ENCODE results near the gene BSN.

Gene BSN

GRCh38 chr3:49630784-49631183, 76.5 kb downstream of the BSN start:
- no peak for DNase-seq

- DNase-seq, result no peak
These were observed 80.5 kb downstream of the BSN start for GRCh38 chr3:49634736-49635135.

- no peak for DNase-seq
These were observed 82.8 kb downstream of the BSN start for GRCh38 chr3:49636883-49637609.

- no peak for DNase-seq
These were observed 84.2 kb downstream of the BSN start for GRCh38 chr3:49638445-49638844.

- no peak for DNase-seq
These were observed 85.3 kb downstream of the BSN start for GRCh38 chr3:49639551-49639950.

- no peak for DNase-seq
These were observed 87.0 kb downstream of the BSN start for GRCh38 chr3:49641292-49641691.

- no peak for DNase-seq
These were observed 87.8 kb downstream of the BSN start for GRCh38 chr3:49641921-49642707.

GRCh38 chr3:49642708-49643145, 88.5 kb downstream of the BSN start:
- DNase-seq, result no peak

- DNase-seq, result no peak
These were observed 90.4 kb downstream of the BSN start for GRCh38 chr3:49644684-49645083.

GRCh38 chr3:49646236-49646635, 92.0 kb downstream of the BSN start:
- DNase-seq, result no peak

- peak; percentile 21 for DNase-seq
These were observed 93.5 kb downstream of the BSN start for GRCh38 chr3:49647741-49648140.

GRCh38 chr3:49648354-49649019, 94.2 kb downstream of the BSN start:
- DNase-seq, result no peak

- no peak for DNase-seq
These were observed 95.3 kb downstream of the BSN start for GRCh38 chr3:49649576-49649975.

- DNase-seq, result no peak
These were observed 95.9 kb downstream of the BSN start for GRCh38 chr3:49650177-49650576.

GRCh38 chr3:49650637-49651036, 96.4 kb downstream of the BSN start:
- no peak for DNase-seq

GRCh38 chr3:49652218-49652902, 98.1 kb downstream of the BSN start:
- no peak for DNase-seq

GRCh38 chr3:49652903-49653415, 98.7 kb downstream of the BSN start:
- no peak for DNase-seq

- no peak for DNase-seq
These were observed 99.3 kb downstream of the BSN start for GRCh38 chr3:49653621-49654020.

GRCh38 chr3:49654176-49654825, 100.0 kb downstream of the BSN start:
- no peak for DNase-seq

GRCh38 chr3:49654955-49655556, 100.8 kb downstream of the BSN start:
- peak; percentile 68 for DNase-seq

- no peak for DNase-seq
These were observed 101.5 kb downstream of the BSN start for GRCh38 chr3:49655731-49656285.
